Suprapubic skin (tissue), 3 donors: ENCODE measurements around the gene PRSS57.

Experiments used
- POLR2A ChIP-seq, 2 donors: fragments of 450-650 bp; IDR thresholded peaks; one replicate each; pipeline ENCODE4 v1.6.1; 2017; ENCODE audit warnings: antibody characterized with exemption in 2 of 2, mild to moderate bottlenecking in 2 of 2, moderate library complexity in 2 of 2
- TF ChIP-seq, protein P1 (sequence below), 2 donors: fragments of 200-600 bp in 1 of 2; fragments of 450-650 bp in 1 of 2; sonication (generic) in 1 of 2; IDR thresholded peaks; one replicate each; pipeline ENCODE4 v1.5.1; 2016 to 2019; ENCODE audit warnings: antibody characterized with exemption in 2 of 2, mild to moderate bottlenecking in 1 of 2, moderate library complexity in 1 of 2

DNA sequence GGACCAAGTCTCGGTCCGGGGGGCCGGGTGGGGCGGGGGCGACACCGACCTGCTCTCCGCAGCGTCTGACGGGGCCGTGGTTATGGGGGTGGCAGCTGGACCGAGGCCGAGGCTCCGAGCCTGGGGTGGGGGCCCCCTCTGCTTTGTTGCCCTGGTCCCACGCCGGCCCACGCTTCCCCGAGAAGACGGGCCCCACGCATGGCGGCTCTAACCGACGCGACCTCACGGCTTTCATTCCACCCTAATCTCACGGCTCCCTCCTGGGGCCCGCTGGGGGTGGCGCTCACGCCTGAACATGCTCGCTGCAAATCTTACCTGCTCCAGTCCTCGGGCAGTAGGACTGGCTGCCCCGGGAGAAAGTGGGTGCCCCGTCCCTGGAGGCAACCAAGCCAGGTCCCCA lies 40.9 kb upstream of the PRSS57 start:
- no peak for TF ChIP-seq POLR2A (IDR thresholded peaks at IDR 0.05)
- TF ChIP-seq, protein P1, sequence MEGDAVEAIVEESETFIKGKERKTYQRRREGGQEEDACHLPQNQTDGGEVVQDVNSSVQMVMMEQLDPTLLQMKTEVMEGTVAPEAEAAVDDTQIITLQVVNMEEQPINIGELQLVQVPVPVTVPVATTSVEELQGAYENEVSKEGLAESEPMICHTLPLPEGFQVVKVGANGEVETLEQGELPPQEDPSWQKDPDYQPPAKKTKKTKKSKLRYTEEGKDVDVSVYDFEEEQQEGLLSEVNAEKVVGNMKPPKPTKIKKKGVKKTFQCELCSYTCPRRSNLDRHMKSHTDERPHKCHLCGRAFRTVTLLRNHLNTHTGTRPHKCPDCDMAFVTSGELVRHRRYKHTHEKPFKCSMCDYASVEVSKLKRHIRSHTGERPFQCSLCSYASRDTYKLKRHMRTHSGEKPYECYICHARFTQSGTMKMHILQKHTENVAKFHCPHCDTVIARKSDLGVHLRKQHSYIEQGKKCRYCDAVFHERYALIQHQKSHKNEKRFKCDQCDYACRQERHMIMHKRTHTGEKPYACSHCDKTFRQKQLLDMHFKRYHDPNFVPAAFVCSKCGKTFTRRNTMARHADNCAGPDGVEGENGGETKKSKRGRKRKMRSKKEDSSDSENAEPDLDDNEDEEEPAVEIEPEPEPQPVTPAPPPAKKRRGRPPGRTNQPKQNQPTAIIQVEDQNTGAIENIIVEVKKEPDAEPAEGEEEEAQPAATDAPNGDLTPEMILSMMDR (IDR thresholded peaks at IDR 0.05) = no peak
